Endothelial cell of umbilical vein (primary cell): ENCODE results near the gene ZSWIM4. TPM values are rescaled to one million over a fixed set of nuclear protein-coding genes. Genes with fewer than 3 reads are reported as not detected.
A peak's percentile ranks its signal among the peaks of the same experiment; 100 is the strongest.

ENCODE experiments used
- BruUV-seq: library from RNA; stranded (reverse); fragments of 400-500 nt; replicated peaks from 2 replicates; lab custom pipeline; 2021; lab: Mats Ljungman, UMichigan
- CTCF ChIA-PET: fragments of 300-600, 350-600 bp; sonication (Branson Sonifier 250); formaldehyde crosslinking; loops from one replicate; lab custom pipeline; 2021; ENCODE audit warnings: antibody characterized with exemption, inconsistent platforms; lab: Charles Lee
- POLR2A ChIA-PET: fragments of 300-600, 350-600 bp; sonication (Branson Sonifier 250); formaldehyde crosslinking; loops from one replicate; lab custom pipeline; 2021; ENCODE audit warnings: antibody characterized with exemption, inconsistent platforms; lab: Charles Lee
- DNase-seq: peaks from one replicate; pipeline ENCODE4 v3.0.0-alpha.2; 2011; ENCODE audit warnings: low read depth, low spot score
- FAIRE-seq: peaks from 2 replicates; lab custom pipeline; 2011; peaks lifted over from hg19 to GRCh38; lab: Jason Lieb, UNC
- H2AFZ ChIP-seq: 2 replicates; pipeline ENCODE4 v1.6.0; 2012; ENCODE audit warnings: low read depth, low read length, control low read depth, inconsistent platforms
- H3K27ac ChIP-seq: 2 replicates; pipeline ENCODE4 v1.5.1; 2011; ENCODE audit warnings: low read depth, mild to moderate bottlenecking, control low read depth, low read length, moderate library complexity; ENCODE audit not compliant: insufficient read depth
- H3K27me3 ChIP-seq, 2 experiments: 2 replicates each; pipeline versions ENCODE4 v1.6.0 to v1.6.1; 2011; ENCODE audit warnings: low read length in 2 of 2, mixed read lengths in 1 of 2; ENCODE audit not compliant: control insufficient read depth in 2 of 2, insufficient read depth in 2 of 2
- H3K36me3 ChIP-seq, 2 experiments: 2 replicates in 1 of 2; 3 replicates in 1 of 2; pipeline ENCODE4 v1.5.1; 2011; ENCODE audit warnings: low read length in 2 of 2, mild to moderate bottlenecking in 1 of 2, moderate library complexity in 1 of 2; ENCODE audit not compliant: control insufficient read depth in 2 of 2, insufficient read depth in 2 of 2; ENCODE audit errors: extremely low read depth in 1 of 2
- H3K4me1 ChIP-seq: 3 replicates; pipeline ENCODE4 v1.5.1; 2011; ENCODE audit warnings: mild to moderate bottlenecking, low read length; ENCODE audit not compliant: control insufficient read depth, insufficient read depth; ENCODE audit errors: extremely low read depth
- H3K4me2 ChIP-seq: 2 replicates; pipeline ENCODE4 v1.6.1; 2011; ENCODE audit warnings: low read length, control low read depth, mixed read lengths; ENCODE audit not compliant: insufficient read depth
- H3K4me3 ChIP-seq, 3 experiments: fragments of 200-600 bp in 1 of 3; sonication (generic), shearing (Covaris generic) in 1 of 3; replicated peaks in 1 of 3; 2 replicates each; pipeline ENCODE4 v1.5.1; 2011 to 2016; ENCODE audit warnings: control low read depth in 3 of 3, low read length in 3 of 3, mild to moderate bottlenecking in 2 of 3, inconsistent platforms in 1 of 3, low read depth in 1 of 3, moderate library complexity in 1 of 3; ENCODE audit not compliant: insufficient read depth in 1 of 3
- H3K79me2 ChIP-seq: 2 replicates; pipeline ENCODE4 v1.6.0; 2012; ENCODE audit warnings: low read length, inconsistent platforms; ENCODE audit not compliant: control insufficient read depth, insufficient read depth
- H3K9ac ChIP-seq: replicated peaks from 2 replicates; pipeline ENCODE3; 2011; ENCODE audit warnings: low read length, control low read depth; ENCODE audit not compliant: insufficient read depth; ENCODE audit errors: extremely low read depth
- H3K9me1 ChIP-seq: replicated peaks from 3 replicates; pipeline ENCODE4 v1.6.0; 2011; ENCODE audit warnings: mild to moderate bottlenecking, low read length; ENCODE audit not compliant: control insufficient read depth, insufficient read depth; ENCODE audit errors: extremely low read depth
- H3K9me3 ChIP-seq: replicated peaks from 2 replicates; pipeline ENCODE4 v1.5.1; 2012; ENCODE audit warnings: low read length, inconsistent platforms; ENCODE audit not compliant: control insufficient read depth, insufficient read depth
- H4K20me1 ChIP-seq: replicated peaks from 2 replicates; pipeline ENCODE3; 2011; ENCODE audit warnings: mild to moderate bottlenecking, low read length; ENCODE audit not compliant: control insufficient read depth, insufficient read depth; ENCODE audit errors: extremely low read depth
- CTCF ChIP-seq, 2 donors: IDR thresholded peaks; 1 replicate in 1 of 2; 2 replicates in 1 of 2; pipeline ENCODE4 v1.5.1; 2011; ENCODE audit warnings: low read length in 2 of 2, mild to moderate bottlenecking in 2 of 2, moderate library complexity in 2 of 2, control low read depth in 1 of 2, inconsistent platforms in 1 of 2, low read depth in 1 of 2; ENCODE audit not compliant: insufficient read depth in 1 of 2; ENCODE audit errors: extremely low read depth in 1 of 2
- FOS ChIP-seq: IDR thresholded peaks from 2 replicates; pipeline ENCODE4 v1.6.1; 2011; ENCODE audit warnings: mild to moderate bottlenecking, low read length, moderate library complexity, borderline replicate concordance; ENCODE audit not compliant: insufficient read depth
- MYC ChIP-seq: IDR thresholded peaks from one replicate; pipeline ENCODE4 v1.6.1; 2011; ENCODE audit warnings: mild to moderate bottlenecking, low read depth, low read length
- POLR2A ChIP-seq: IDR thresholded peaks from 2 replicates; pipeline ENCODE4 v1.6.1; 2012; ENCODE audit warnings: low read depth, mild to moderate bottlenecking, control low read depth, low read length
- POLR2AphosphoS5 ChIP-seq: IDR thresholded peaks from 2 replicates; pipeline ENCODE4 v1.6.1; 2012; ENCODE audit warnings: low read depth, mild to moderate bottlenecking, control low read depth, low read length, moderate library complexity; ENCODE audit not compliant: insufficient read depth
- dilution Hi-C: fragments of 300-500 bp; cut with MboI; formaldehyde crosslinking; loops from one replicate; pipeline ENCODE4 v1.15.0; 2019; ENCODE audit warnings: low sequenced_read_pairs; ENCODE audit not compliant: extremely low pct_ligation_motif_present
- intact Hi-C: fragments of 100-400 bp; cut with micrococcal nuclease; formaldehyde crosslinking; loops from one replicate; pipeline ENCODE4 v1.10.0; 2022
- polyA plus RNA-seq, 4 experiments: library from polyadenylated mRNA; depleted of rRNA in 3 of 4; stranded (reverse) in 3 of 4; unstranded in 1 of 4; fragments of >200 nt; gene quantifications; 2 replicates each; pipeline versions ENCODE4 v1.2.1 to v1.2.3, GENCODE V29; 2011 to 2012; ENCODE audit warnings: missing spikeins in 1 of 4
- total RNA-seq: library from RNA; stranded (reverse); gene quantifications from 2 replicates; pipeline ENCODE4 v1.2.3, GENCODE V29; 2021

The ZSWIM4 gene
- total and polyA plus RNA-seq, 2 donors (not counting 3 experiments of a cell fraction or from before 2014, with no cell fraction given) = 12.7 to 26.6 TPM

DNA sequence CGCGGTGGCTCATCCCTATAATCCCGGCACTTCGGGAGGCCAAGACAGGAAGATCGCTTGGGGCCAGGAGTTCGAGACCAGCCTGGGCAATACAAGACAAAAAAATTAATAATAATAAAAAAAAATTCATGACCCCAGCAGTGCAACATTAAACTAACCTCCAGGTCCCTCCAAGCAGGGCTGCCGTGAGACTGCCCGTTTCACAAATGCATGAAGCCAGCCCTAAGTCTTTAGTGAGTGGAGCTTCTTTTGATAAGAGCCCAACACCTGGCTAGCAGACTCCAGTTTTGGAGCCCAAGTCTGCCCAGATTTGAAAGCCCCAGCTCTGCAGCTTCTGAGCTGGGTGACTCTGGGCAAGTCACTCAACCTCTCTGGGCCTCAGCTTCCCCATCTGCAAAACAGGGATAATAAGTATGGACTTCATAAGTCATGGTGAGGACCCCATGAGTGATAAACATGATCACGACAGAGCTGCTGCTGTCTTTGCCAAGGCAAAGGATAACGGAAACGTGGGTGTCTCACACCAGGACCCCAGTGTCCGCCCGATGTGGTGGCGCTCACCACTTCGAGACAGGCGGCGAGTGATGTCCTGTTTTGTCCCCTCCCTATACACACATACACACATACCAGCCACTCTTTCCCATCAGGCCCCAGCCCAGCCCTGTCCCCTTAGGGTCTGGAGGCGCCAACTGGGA lies 43.3 kb downstream of the ZSWIM4 start:
- no peaks in the 10 kb centered on the region for H3K9me3 ChIP-seq
- intact Hi-C loops (loop anchor here (1.0 to 2.0 kb wide), 6 partner anchors 9 to 742 kb away; no protein-coding TSS in a partner anchor), dilution Hi-C loops (no loop called here)
- no peak overlapping the region for H2AFZ ChIP-seq
- ChIA-PET CTCF (interaction anchor here (4.3 kb wide), 1 partner anchor 23 kb away, joined by 58 read pairs; no protein-coding TSS in a partner anchor), POLR2A (interaction anchor here (1.2 to 3.2 kb wide), 3 partner anchors 21 to 43 kb away, joined by 4 to 25 read pairs (median 6); partner anchors contain the start of gene ZSWIM4)
- peaks cover 67% of the 10 kb centered on the region for H3K79me2 ChIP-seq
- peak overlapping the region; percentile 94 for H3K27ac ChIP-seq
- H3K9ac ChIP-seq = peak overlapping the region; percentile 97
- peak; percentile 46 for FAIRE-seq
- H3K4me1 ChIP-seq = peaks cover 36% of the 10 kb centered on the region
- H4K20me1 ChIP-seq = no peaks in the 10 kb centered on the region
- H3K4me2 ChIP-seq = peak overlapping the region; percentile 73
- TSS peak; percentile 13 for BruUV-seq
- H3K9me1 ChIP-seq = no peaks in the 10 kb centered on the region
- DNase-seq = no peak
- H3K36me3 ChIP-seq = peaks cover 6 to 11% of the 10 kb centered on the region in 2 experiments
- peak; percentile 78 for TF ChIP-seq POLR2AphosphoS5
- TF ChIP-seq POLR2A = peak; percentile 44
- no peak for TF ChIP-seq FOS
- no peak for TF ChIP-seq MYC
- H3K4me3 ChIP-seq = peak overlapping the region in 2 of 3 experiments; percentile 55 to 79
- H3K27me3 ChIP-seq = no peaks in the 10 kb centered on the region

GRCh38 chr19:13839130-13839937 lies 44.1 kb downstream of the ZSWIM4 start:
- Histone ChIP-seq H3K4me2 (peak overlapping the region; percentile 73), H3K4me3 (peak overlapping the region in 2 of 3 experiments; percentile 79 to 82), H3K9me3 (no peaks in the 10 kb centered on the region), H3K4me1 (peaks cover 39% of the 10 kb centered on the region), H3K27me3 (no peaks in the 10 kb centered on the region), H3K79me2 (peaks cover 67% of the 10 kb centered on the region), H3K9me1 (no peaks in the 10 kb centered on the region), H3K9ac (peak overlapping the region; percentile 97), H4K20me1 (no peaks in the 10 kb centered on the region), H3K36me3 (peaks cover 3 to 10% of the 10 kb centered on the region in 2 experiments), H2AFZ (no peak overlapping the region), H3K27ac (peak overlapping the region; percentile 94)
- dilution Hi-C loops (no loop called here), intact Hi-C loops (loop anchor here (1.0 to 2.0 kb wide), 6 partner anchors 8 to 743 kb away; no protein-coding TSS in a partner anchor)
- no peak for TF ChIP-seq MYC
- TF ChIP-seq FOS = peak; percentile 38
- TF ChIP-seq POLR2AphosphoS5 = peak; percentile 69
- peak; percentile 77 for TF ChIP-seq POLR2A
- TF ChIP-seq CTCF (IDR thresholded peaks at IDR 0.05; ENCODE audit: extremely low read depth in 1 of 2, insufficient read depth in 1 of 2, low read depth in 1 of 2, low read length in 2 of 2) = no peak
- no TSS peak for BruUV-seq
- peak; percentile 98 for FAIRE-seq
- peak; percentile 87 for DNase-seq
- CTCF ChIA-PET = interaction anchor here (1.0 to 4.3 kb wide), 3 partner anchors 8 to 52 kb away, joined by 3 to 58 read pairs (median 3); no protein-coding TSS in a partner anchor
- POLR2A ChIA-PET = interaction anchor here (0.6 to 3.2 kb wide), 7 partner anchors 12 to 230 kb away, joined by 3 to 25 read pairs (median 5); partner anchors contain the start of gene ZSWIM4
